Activated CD4-positive, alpha-beta T cell treated with anti-CD3 and anti-CD28 coated beads for 24 hours (primary cell): ENCODE measurements around the gene GTF2H1.
"Not testable (repeated sequence)": the region's sequence is repeated elsewhere in the genome, so short reads cannot be mapped to it uniquely, and the experiment has no call there.

ENCODE experiments used
- DNase-seq, 2 donors: peaks; one replicate each; pipeline ENCODE4 v3.0.0-alpha.2; 2020; ENCODE audit warnings: low read depth in 2 of 2

GTF2H1 gene

GRCh38 chr11:18319914-18320313 lies 2.5 kb upstream of the GTF2H1 start:
- no peak for DNase-seq

- no peak for DNase-seq
These were observed 1.8 kb upstream of the GTF2H1 start for GRCh38 chr11:18320617-18321016.

GRCh38 chr11:18321578-18321968 lies 794 bp upstream of the GTF2H1 start:
- no peak for DNase-seq

- no peak for DNase-seq
These were observed 627 bp downstream of the GTF2H1 start for GRCh38 chr11:18322818-18323570.

- DNase-seq, result not testable (repeated sequence)
These were observed 1.5 kb downstream of the GTF2H1 start for GRCh38 chr11:18323881-18324280.

GRCh38 chr11:18324381-18324780 lies 2.0 kb downstream of the GTF2H1 start:
- DNase-seq, result no peak

GRCh38 chr11:18329196-18329870 lies 7.0 kb downstream of the GTF2H1 start:
- no peak for DNase-seq

GRCh38 chr11:18330921-18331320 lies 8.6 kb downstream of the GTF2H1 start:
- no peak for DNase-seq

GRCh38 chr11:18332302-18332701 lies 9.9 kb downstream of the GTF2H1 start:
- no peak for DNase-seq

- DNase-seq, result no peak
These were observed 10.5 kb downstream of the GTF2H1 start for GRCh38 chr11:18332891-18333290.

- no peak for DNase-seq
These were observed 25.2 kb downstream of the GTF2H1 start for GRCh38 chr11:18347471-18348125.

GRCh38 chr11:18352581-18352980 lies 30.2 kb downstream of the GTF2H1 start:
- DNase-seq, result no peak

- no peak for DNase-seq
These were observed 36.3 kb downstream of the GTF2H1 start for GRCh38 chr11:18358646-18359045.

- DNase-seq, result no peak
These were observed 38.8 kb downstream of the GTF2H1 start for GRCh38 chr11:18361154-18361553.

GRCh38 chr11:18364495-18365073 lies 42.2 kb downstream of the GTF2H1 start:
- no peak for DNase-seq

- no peak for DNase-seq
These were observed 43.4 kb downstream of the GTF2H1 start for GRCh38 chr11:18365741-18366140.

GRCh38 chr11:18366286-18366685 lies 43.9 kb downstream of the GTF2H1 start:
- DNase-seq, result no peak

GRCh38 chr11:18367431-18367830 lies 45.1 kb downstream of the GTF2H1 start:
- DNase-seq, result no peak

GRCh38 chr11:18368221-18368620 lies 45.9 kb downstream of the GTF2H1 start:
- no peak for DNase-seq

- DNase-seq, result no peak
These were observed 47.0 kb downstream of the GTF2H1 start for GRCh38 chr11:18369398-18369797.

- no peak for DNase-seq
These were observed 48.9 kb downstream of the GTF2H1 start for GRCh38 chr11:18371279-18371678.

GRCh38 chr11:18372201-18372600 lies 49.8 kb downstream of the GTF2H1 start:
- DNase-seq, result no peak

- DNase-seq, result no peak
These were observed 52.6 kb downstream of the GTF2H1 start for GRCh38 chr11:18374956-18375355.
